Neural cell (in vitro differentiated cells): Measurements from ENCODE around the gene MAG. TPM values are rescaled to one million over a fixed set of nuclear protein-coding genes. Genes with fewer than 3 reads are reported as not detected.

Experiments used
- H2AFZ ChIP-seq: fragments of 200-600, 300-800 bp; sonication (generic), shearing (Covaris generic); 2 replicates; pipeline ENCODE4 v1.6.0; 2014; ENCODE audit warnings: low read depth, mild to moderate bottlenecking, antibody characterized with exemption, low read length, moderate library complexity
- H3F3A ChIP-seq: fragments of 200-600 bp; shearing (Covaris generic); 2 replicates; pipeline ENCODE4 v1.6.1; 2016; ENCODE audit warnings: mild to moderate bottlenecking, moderate library complexity, mixed read lengths, antibody characterized with exemption, low read length; ENCODE audit not compliant: insufficient read depth, poor library complexity, severe bottlenecking
- H3K27ac ChIP-seq: fragments of 200-600, 300-800 bp; sonication (generic), shearing (Covaris generic); 2 replicates; pipeline ENCODE4 v1.5.1; 2014; ENCODE audit warnings: mild to moderate bottlenecking, low read length, moderate library complexity
- H3K27me3 ChIP-seq: fragments of 300-800, 200-600 bp; sonication (generic), shearing (Covaris generic); 2 replicates; pipeline ENCODE4 v1.6.0; 2014; ENCODE audit warnings: mild to moderate bottlenecking, low read depth, low read length, moderate library complexity; ENCODE audit not compliant: insufficient read depth
- H3K36me3 ChIP-seq: fragments of 300-800, 200-600 bp; sonication (generic), shearing (Covaris generic); 2 replicates; pipeline ENCODE4 v1.5.1; 2014; ENCODE audit warnings: mild to moderate bottlenecking, antibody characterized with exemption, low read length, moderate library complexity; ENCODE audit not compliant: insufficient read depth
- H3K4me2 ChIP-seq: fragments of 300-800, 200-600 bp; sonication (generic), shearing (Covaris generic); 2 replicates; pipeline ENCODE4 v1.6.0; 2014; ENCODE audit warnings: mild to moderate bottlenecking, low read length
- H3K4me3 ChIP-seq: fragments of 300-800, 200-600 bp; sonication (generic), shearing (Covaris generic); 2 replicates; pipeline ENCODE4 v1.5.1; 2014; ENCODE audit warnings: mild to moderate bottlenecking, low read length, moderate library complexity
- H3K79me2 ChIP-seq: fragments of 200-600 bp; shearing (Covaris generic); replicated peaks from 2 replicates; pipeline ENCODE4 v1.6.0; 2014; ENCODE audit warnings: mild to moderate bottlenecking, low read length, moderate library complexity; ENCODE audit not compliant: insufficient read depth
- H3K9ac ChIP-seq: fragments of 300-800, 200-600 bp; sonication (generic), shearing (Covaris generic); 2 replicates; pipeline ENCODE4 v1.6.1; 2016; ENCODE audit warnings: mild to moderate bottlenecking, low read length, mixed read lengths
- H3K9me2 ChIP-seq: fragments of 200-600 bp; shearing (Covaris generic); 2 replicates; pipeline ENCODE4 v1.6.1; 2016; ENCODE audit warnings: mild to moderate bottlenecking, low read length, mixed read lengths; ENCODE audit not compliant: insufficient read depth
- H3K9me3 ChIP-seq: fragments of 200-600, 300-800 bp; sonication (generic), shearing (Covaris generic); 2 replicates; pipeline ENCODE4 v1.6.1; 2016; ENCODE audit warnings: mild to moderate bottlenecking, mixed run types, low read length, moderate library complexity, mixed read lengths
- H4K20me1 ChIP-seq: fragments of 200-600 bp; shearing (Covaris generic); 2 replicates; pipeline ENCODE4 v1.6.1; 2016; ENCODE audit warnings: mild to moderate bottlenecking, mixed run types; ENCODE audit not compliant: insufficient read depth
- CTCF ChIP-seq: fragments of 450-650 bp; IDR thresholded peaks from 2 replicates; pipeline ENCODE4 v1.5.1; 2014; ENCODE audit warnings: antibody characterized with exemption, mild to moderate bottlenecking, moderate library complexity; ENCODE audit not compliant: poor library complexity, severe bottlenecking
- EP300 ChIP-seq: fragments of 450-650 bp; conservative IDR thresholded peaks from 2 replicates; pipeline ENCODE4 v1.6.1; 2014; ENCODE audit warnings: antibody characterized with exemption, mild to moderate bottlenecking, moderate library complexity; ENCODE audit not compliant: poor library complexity, severe bottlenecking
- EZH2 ChIP-seq: fragments of 200-600, 300-800 bp; shearing (Covaris generic), sonication (generic); IDR thresholded peaks from 2 replicates; pipeline ENCODE4 v1.6.1; 2014; ENCODE audit warnings: antibody characterized with exemption, low read length, borderline replicate concordance, mild to moderate bottlenecking; ENCODE audit not compliant: insufficient read depth, poor library complexity, severe bottlenecking
- MXI1 ChIP-seq: fragments of 450-650 bp; conservative IDR thresholded peaks from 2 replicates; pipeline ENCODE4 v1.6.1; 2014; ENCODE audit warnings: antibody characterized with exemption, mild to moderate bottlenecking; ENCODE audit not compliant: poor library complexity, severe bottlenecking
- POLR2AphosphoS5 ChIP-seq: IDR thresholded peaks from 2 replicates; pipeline ENCODE4 v1.6.1; 2012
- RAD21 ChIP-seq: fragments of 450-650 bp; conservative IDR thresholded peaks from 2 replicates; pipeline ENCODE4 v1.6.1; 2014; ENCODE audit warnings: antibody characterized with exemption, mild to moderate bottlenecking, moderate library complexity
- REST ChIP-seq: IDR thresholded peaks from 2 replicates; pipeline ENCODE4 v1.6.1; 2012; ENCODE audit warnings: borderline replicate concordance
- SMC3 ChIP-seq: fragments of 450-650 bp; conservative IDR thresholded peaks from 2 replicates; pipeline ENCODE4 v1.6.1; 2014; ENCODE audit warnings: antibody characterized with exemption, mild to moderate bottlenecking, moderate library complexity; ENCODE audit not compliant: poor library complexity
- TAF1 ChIP-seq: IDR thresholded peaks from 2 replicates; pipeline ENCODE4 v1.6.1; 2012; ENCODE audit warnings: low read depth
- polyA plus RNA-seq: library from polyadenylated mRNA; depleted of rRNA; stranded (reverse); fragments of >200 nt; gene quantifications from 2 replicates; pipeline ENCODE4 v1.2.3, GENCODE V29; 2014

Gene MAG
- polyA plus RNA-seq, 1 donor from 2014 or later, result not detected

GRCh38 chr19:35273686-35274259 lies 18.2 kb upstream of the MAG start:
- TF ChIP-seq EZH2 (no peak), RAD21 (no peak), MXI1 (no peak), REST (no peak), TAF1 (no peak), EP300 (no peak), SMC3 (no peak), POLR2AphosphoS5 (no peak), CTCF (no peak)
- no peak overlapping the region for H3K4me2 ChIP-seq
- H3K4me3 ChIP-seq, result no peak overlapping the region
- H3F3A ChIP-seq, result no peaks in the 10 kb centered on the region
- no peaks in the 10 kb centered on the region for H3K9me2 ChIP-seq
- H3K36me3 ChIP-seq, result no peaks in the 10 kb centered on the region
- no peak overlapping the region for H2AFZ ChIP-seq
- H3K9me3 ChIP-seq, result no peaks in the 10 kb centered on the region
- no peaks in the 10 kb centered on the region for H3K27me3 ChIP-seq
- no peak overlapping the region for H3K27ac ChIP-seq
- H3K79me2 ChIP-seq, result no peaks in the 10 kb centered on the region
- H4K20me1 ChIP-seq, result no peaks in the 10 kb centered on the region
- no peak overlapping the region for H3K9ac ChIP-seq

- H3K9me3 ChIP-seq, result no peaks in the 10 kb centered on the region
- no peaks in the 10 kb centered on the region for H3K9me2 ChIP-seq
- H3K27ac ChIP-seq, result no peak overlapping the region
- H4K20me1 ChIP-seq, result no peaks in the 10 kb centered on the region
- TF ChIP-seq RAD21 (no peak), TAF1 (no peak), SMC3 (no peak), EP300 (no peak), EZH2 (no peak), REST (no peak), POLR2AphosphoS5 (no peak), MXI1 (no peak), CTCF (no peak)
- no peak overlapping the region for H3K4me3 ChIP-seq
- H3K9ac ChIP-seq, result no peak overlapping the region
- no peaks in the 10 kb centered on the region for H3K27me3 ChIP-seq
- no peaks in the 10 kb centered on the region for H3F3A ChIP-seq
- H3K36me3 ChIP-seq, result no peaks in the 10 kb centered on the region
- no peak overlapping the region for H2AFZ ChIP-seq
- no peaks in the 10 kb centered on the region for H3K79me2 ChIP-seq
- no peak overlapping the region for H3K4me2 ChIP-seq
Observed at GRCh38 chr19:35274323-35274722, 17.6 kb upstream of the MAG start.
